ENCODE measurements around the gene UBE2I.
"Not testable (repeated sequence)": the region's sequence is repeated elsewhere in the genome, so short reads cannot be mapped to it uniquely, and the experiment has no call there.

Gene UBE2I

DNA sequence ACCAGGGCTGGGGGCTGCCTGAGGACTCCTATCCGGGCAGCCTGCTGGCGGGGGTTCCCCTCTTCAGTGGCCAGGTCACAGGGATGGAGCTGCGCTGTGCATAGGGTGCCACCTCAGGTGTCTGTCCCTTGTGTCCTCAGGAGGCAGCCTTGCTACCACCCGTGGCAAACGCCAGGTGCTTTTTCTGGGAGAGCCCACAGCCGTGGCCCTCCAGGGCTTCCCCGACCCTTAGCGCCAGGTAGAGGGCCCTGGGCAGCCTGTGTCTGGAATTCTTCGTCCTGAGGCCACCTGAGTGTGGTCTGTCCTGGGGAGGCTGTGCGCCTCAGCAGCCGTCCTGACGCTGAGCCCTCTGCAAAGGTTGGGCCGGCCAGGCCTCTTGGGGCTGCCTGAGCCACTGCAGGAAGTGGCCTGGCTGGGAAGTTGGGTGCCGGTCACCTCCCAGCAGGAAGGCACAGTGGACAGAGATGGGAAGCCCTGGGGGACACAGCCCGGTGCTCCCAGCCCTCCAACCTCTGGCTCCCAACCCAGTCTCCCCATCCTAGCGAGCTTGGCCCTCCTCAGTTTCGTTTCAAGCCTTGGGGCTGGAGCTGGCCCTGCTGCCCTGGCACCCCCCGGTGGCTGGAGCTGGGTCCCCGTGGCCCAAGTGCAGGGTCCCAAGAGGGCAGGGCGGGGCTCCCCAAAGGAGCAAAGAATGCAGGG lies 16.4 kb downstream of the UBE2I start:
- in situ Hi-C loops (cut with HindIII; ENCODE audit: low sequenced_read_pairs), result no loop called here

DNA sequence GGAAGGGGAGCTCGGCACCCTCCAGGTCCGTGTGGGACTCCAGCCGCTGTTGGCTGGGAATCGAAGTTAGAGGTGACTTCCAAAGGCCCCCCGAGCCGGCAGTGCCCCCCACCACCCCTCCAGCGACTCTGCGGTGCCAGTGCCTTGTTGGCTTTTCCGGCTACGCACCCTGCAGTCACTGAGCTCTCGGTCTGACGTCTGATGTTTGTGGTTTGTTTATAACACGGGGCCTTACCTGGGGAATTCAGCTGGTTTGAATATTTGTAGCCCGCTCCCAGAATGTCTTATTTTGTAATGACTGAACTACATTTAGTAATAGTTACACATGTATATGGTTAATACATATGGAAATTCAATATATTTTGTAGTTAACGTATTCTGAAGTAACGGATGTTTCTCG lies 17.0 kb downstream of the UBE2I start:
- in situ Hi-C loops (cut with HindIII; ENCODE audit: low sequenced_read_pairs), result no loop called here

DNA sequence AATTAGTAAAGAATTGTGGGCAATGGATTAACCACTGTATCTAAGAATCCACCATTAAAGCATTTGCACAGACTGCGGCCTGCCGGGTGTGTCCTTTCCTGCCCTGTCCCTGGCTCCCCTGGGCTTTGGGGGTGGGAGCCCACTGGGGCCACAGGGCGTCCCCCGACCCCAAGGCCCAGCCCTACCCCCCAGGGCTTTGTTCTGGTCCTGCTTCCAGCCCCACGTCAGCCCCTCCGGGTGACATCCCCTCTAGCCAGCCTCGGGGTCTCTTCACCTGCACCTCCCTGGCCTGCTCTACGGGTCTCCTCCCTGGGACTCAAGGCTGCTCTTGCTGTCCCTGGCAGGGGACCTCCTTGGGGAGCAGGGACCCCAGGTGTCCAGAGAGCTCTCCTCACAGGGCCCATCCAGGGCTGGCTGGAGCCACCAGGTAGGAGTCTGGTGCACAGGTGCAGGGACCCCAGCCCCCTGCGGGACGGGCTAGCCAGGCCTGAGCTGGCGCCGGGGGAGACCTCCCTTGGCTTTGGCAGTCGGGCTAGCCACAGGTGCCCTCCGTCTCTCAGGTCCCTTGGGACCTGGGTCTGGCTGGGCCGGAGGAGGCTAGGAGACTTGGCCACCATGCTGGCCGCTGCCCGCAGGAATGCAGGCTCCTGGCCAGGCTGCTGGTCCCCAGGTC lies 17.6 kb downstream of the UBE2I start:
- in situ Hi-C loops (cut with HindIII; ENCODE audit: low sequenced_read_pairs), result no loop called here

DNA sequence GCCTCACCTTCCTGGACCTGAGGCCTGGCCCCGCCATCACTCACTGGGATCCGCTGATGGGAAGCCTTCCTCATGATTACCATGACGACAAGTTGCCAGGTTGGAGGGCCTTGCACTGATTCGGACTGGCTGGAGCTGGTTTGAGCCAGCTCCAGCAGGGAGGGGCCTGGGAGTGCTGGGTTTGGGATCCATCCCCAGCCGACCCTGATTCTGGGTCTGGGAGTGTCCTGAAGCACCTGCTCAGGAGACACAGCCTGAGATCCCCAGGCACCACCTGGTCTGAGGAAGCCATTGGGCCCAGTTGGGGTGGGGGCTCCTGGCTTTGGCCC lies 18.1 kb downstream of the UBE2I start:
- in situ Hi-C loops (cut with HindIII; ENCODE audit: low sequenced_read_pairs), result no loop called here

DNA sequence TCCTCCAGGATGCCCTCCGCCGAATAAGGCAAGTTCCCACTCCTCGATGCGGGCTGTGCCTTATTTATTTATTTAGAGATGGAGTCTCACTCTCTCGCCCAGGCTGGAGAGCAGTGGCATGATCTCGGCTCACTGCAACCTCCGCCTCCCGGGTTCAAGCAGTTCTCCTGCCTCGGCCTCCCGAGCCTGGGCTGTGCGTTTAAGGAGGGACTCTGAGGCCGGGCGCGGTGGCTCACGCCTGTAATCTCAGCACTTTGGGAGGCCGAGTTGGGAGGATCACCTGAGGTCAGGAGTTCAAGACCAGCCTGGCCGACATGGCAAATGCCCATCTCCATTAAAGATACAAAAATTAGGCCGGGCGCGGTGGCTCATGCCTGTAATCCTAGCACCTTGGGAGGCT lies 18.7 kb downstream of the UBE2I start:
- in situ Hi-C loops (cut with HindIII; ENCODE audit: low sequenced_read_pairs), result not testable (repeated sequence)

DNA sequence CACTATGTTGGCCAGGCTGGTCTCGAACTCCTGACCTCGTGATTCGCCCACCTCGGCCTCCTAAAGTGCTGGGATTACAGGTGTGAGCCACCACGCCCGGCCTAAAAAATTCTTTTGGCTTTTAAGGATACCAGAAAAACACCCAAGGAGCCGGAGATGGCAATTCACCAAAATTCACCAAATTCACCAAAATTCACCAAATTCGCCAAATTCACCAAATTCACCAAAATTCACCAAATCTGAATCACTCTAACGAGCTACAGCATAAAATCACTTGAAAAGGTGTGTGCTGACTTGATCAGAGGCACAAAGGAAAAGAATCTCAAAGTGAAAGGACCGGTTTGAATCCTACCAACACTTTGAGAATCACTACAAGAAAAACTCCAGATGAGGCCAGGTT lies 19.5 kb downstream of the UBE2I start:
- in situ Hi-C loops (cut with HindIII; ENCODE audit: low sequenced_read_pairs), result not testable (repeated sequence)

DNA sequence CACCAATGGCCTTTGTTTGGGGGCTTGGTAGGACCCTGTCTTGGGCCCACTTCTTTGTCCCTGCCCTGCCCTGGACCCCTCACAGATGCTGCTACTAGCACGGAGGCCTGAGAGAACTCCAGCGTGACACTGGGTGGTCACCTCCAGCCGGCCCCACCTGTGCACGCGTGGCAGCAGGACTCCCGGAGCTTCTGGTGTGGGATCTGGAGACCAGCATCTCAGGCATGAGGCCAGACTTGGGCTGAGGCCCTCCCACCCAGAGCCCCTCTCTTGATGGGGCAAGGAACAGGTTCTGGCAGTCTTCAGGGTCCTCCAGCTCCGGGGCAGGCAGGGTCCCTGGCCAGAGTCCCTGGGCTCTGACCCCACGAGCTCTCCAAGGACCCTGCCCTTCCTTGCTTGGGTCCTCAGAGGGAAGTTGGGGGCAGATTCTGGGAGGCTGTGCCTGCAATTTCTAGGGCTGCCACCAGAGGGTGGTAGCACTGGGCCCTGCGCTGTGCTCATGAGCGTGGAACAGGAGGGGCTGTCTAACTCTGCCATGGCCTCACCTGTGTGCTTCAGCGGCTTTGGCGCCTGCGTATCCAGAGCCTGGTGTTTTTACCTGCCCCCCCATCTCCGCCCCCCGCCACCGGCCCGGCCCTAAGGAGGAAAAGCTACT lies 21.0 kb downstream of the UBE2I start:
- in situ Hi-C loops (cut with HindIII; ENCODE audit: low sequenced_read_pairs), result no loop called here

DNA sequence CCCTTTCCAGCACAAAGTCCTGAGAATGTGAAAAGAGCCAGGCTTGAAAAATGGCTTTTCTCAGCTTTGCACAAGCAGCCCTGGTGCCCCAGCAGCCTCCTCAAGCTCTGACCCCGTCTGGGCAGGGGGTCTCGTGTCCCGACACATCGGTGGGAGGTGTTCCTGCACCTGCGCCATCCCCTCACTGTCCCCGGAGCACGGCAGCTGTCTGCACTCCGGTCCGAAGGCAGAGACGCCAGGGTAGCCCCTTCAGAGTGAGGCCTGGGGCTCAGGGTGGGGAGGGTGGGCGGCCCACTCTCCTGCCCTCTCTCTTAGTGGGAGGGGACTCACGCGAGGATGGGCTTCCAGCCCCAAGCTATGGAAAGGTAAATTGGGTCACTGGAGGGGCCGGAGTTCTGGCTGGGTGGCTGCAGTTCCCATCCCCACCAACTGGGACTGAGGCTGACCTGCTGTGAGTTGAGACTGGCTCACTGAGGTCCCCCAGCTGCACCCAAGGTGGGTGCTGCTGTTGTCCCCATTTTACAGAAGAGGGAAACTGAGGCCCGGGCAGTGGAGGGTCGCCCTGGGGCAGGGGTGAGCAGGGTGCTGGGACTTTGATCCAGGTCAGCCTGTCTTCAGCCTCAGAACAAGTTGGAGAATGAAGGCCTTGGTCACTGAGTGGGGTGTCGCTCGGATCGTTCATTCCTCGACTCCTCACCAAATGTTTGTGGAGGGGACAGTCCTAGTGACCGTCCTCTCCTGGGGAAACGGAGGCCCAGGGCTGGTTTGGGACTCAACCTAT lies 21.7 kb downstream of the UBE2I start:
- in situ Hi-C loops (cut with HindIII; ENCODE audit: low sequenced_read_pairs), result no loop called here

DNA sequence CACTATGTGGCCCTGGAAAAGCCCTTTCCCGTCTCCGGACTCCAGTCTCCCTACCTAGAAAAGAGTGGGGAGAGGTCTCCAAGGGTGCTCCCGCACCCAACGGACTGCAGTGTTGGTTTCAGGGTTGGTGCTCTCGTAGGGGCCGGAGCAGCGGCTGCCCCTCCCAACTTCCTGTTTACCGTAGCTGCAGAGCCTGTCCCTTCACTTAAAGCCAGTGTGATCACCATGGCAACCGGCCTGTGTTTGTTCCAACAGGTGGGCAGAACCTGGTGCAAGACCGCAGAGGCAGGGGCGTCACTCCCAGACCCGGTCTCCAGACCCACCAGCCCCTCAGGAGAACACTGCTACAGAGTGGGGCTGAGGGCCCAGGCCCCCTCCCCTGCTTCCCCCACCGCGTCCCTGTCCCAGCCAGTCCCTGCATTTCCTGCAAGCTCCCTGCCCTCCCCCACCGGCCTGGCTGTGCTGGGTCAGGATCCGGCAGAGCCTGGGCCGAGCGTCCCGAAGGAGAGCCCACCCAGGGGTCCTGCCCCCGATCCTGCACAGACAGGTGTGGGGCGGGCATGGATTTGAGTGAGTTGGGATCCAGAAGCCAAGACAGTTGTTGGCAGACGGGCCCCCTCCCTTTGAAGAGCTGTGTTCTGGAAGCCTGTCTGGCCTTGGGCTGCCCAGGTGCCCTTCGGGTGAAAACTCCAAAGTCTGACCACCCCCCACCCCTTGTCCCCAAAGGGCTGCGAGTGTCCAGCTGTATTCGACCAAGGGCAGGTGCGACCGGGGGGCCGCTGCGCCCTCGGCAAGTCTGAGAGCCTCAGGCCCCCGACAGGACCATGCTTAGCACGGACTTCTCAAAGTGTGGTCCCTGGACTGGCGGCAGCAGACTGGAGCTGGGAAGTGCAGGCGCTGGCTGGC lies 22.5 kb downstream of the UBE2I start:
- in situ Hi-C loops (cut with HindIII; ENCODE audit: low sequenced_read_pairs), result no loop called here

DNA sequence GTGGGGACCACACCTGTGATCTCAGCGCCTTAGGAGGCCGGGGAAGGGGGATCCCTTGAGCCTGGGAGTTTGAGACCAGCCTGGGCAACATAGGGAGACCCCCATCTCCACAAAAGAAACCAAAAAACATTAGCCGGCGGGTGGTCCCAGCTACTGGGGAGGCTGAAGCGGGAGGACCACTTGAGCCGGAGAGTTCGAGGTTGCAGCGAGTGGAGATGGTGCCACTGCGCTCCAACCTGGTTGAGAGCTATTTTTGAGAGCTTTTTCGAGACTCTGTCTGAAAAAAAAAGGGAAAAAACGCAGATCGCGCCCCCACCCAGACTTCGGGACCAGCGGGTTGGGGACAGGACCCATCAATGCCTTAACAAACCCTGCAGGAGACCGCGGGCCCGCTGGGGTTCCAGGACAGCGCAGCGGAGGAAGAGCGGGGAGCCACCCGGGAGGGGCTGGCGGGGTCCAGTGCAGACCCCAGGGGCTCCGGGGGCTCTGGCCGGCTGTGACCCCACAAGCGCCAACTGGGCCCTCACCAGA lies 23.2 kb downstream of the UBE2I start:
- in situ Hi-C loops (cut with HindIII; ENCODE audit: low sequenced_read_pairs), result no loop called here

DNA sequence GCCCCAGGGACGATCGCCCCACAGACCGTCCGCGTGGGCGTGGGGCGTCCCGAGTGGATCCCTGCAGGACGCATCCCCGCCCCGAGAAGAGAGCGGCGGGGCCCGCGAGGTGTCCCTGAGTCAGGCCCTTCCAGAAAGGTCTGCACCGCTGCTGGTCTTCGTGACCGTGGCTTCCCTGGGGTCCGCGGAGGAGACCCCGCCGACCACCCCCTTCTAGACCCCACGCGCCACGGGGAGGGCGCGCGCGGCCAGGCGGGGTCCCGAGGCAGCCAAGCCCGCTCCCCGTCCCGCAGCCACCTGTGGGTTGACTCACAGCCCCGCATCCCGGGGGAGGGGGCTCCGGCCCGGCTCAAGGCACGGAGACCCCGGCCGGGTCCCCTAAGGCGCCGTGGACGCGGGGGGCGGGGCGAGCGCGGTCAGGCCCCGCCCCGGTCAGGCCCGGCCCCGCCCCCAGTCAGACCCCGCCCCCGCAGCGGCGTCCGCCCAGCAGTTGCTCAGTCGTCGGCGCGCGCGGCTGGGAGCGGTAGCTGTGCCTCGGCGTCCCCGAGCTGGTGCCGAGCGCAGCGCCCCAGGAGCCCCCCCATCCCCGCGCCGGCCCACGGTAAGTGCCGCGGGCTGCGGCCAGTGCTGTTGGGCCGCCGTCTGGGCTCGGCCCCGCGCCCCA lies 23.8 kb downstream of the UBE2I start, which contains the start of gene BAIAP3:
BAIAP3 (plus strand) TSS at position 497 of the 664 bp plus-strand sequence. CDS start 4,905 bp downstream, outside the sequence.
- in situ Hi-C loops (cut with HindIII; ENCODE audit: low sequenced_read_pairs), result no loop called here

DNA sequence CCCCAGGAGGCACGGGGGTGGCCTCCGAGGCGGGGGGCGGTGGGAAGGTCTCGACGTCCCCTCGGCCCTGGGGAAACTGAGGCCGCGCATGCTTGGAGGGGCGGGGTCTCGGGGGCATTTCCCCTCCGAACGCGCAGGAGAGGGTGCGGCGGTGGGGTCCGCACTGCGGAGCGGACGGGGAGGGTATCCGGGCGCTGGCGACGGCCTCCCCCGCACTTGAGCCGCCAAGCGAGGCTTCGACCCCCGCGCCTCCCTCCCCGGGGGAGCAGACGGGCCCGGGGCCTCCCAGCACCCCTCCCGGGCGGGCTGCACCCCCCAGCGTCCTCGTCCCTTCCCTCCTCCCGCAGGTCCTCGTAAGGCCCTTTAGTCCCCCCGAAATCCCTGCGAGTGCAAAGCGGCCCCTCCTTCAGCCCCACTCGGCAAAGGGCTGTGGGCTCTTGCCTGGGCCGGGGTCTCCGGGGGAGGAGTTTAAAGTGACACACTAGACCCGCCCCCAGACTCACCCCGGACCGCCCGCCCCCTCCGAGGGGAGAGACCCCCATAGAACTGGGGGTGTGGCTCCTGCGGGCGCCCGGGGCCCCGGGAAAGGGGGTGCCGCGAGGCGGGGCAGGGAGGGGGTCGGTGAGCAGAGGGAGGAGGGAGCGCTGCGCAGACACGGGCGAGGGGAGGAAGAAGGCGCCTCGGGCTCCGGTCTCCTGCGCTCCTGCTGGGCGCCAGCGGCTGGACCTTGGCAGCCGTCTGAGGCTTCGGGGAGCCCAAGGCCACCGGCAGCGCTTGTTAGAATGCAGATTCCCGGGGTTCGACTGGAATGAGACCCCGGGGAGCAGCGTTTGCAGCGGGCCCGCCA lies 24.6 kb downstream of the UBE2I start:
- in situ Hi-C loops (cut with HindIII; ENCODE audit: low sequenced_read_pairs), result no loop called here

DNA sequence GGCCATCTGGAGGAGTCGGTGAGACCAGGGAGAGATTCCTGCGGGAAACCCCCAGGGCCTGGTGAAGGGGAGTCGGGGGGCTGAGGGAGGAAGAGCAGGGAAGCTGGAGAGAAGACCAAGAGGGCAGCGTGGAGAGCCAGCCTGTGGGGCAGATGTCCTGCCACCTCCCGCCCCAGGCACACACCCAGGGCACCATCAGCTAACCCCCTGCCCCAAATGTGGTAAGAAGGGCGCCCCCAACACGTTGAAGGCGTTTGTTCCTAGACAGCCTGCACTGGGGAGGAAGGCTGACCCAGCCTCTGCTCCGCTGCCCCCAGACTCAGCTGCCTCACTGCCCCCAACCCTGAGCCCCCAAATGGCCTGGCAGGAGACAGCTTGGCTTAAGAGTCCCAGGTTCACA lies 25.3 kb downstream of the UBE2I start:
- in situ Hi-C loops (cut with HindIII; ENCODE audit: low sequenced_read_pairs), result no loop called here

DNA sequence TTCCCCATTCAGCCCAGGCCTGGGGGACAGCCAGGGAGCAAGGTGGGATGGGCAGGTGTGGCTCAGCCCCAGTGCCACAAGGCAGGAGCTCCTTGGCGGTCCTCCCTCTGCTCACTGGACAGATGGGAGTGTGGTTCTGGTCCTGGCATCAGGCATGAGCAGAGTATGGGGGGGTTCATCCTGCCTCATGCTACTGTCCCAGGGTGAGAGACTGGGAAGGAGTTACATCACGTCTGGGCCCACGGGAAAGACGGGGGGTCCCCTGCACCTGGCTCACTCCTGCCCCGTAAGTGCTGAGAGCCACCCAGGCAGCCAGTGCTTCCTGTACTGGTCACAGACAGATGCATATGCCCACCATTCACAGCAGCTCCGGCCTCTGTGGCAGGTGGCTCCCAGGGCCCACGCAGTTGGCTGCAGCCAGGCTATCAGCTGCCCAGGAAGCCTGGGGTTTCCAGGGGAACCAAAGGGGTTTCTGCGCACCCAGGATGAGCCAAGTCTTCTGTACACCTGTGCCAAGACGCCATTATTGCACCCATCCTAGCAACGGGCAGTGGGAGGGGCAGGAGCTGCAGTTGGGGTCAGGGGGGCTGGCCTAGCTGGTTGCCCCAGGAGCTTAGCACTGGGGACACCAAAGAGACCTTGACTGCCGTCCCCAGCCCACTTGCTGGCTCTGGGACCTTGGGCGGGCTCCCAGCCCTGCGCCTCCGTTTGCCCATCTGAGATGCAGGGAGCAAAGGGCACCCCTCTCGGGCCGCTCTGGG lies 26.0 kb downstream of the UBE2I start:
- in situ Hi-C loops (cut with HindIII; ENCODE audit: low sequenced_read_pairs), result no loop called here

DNA sequence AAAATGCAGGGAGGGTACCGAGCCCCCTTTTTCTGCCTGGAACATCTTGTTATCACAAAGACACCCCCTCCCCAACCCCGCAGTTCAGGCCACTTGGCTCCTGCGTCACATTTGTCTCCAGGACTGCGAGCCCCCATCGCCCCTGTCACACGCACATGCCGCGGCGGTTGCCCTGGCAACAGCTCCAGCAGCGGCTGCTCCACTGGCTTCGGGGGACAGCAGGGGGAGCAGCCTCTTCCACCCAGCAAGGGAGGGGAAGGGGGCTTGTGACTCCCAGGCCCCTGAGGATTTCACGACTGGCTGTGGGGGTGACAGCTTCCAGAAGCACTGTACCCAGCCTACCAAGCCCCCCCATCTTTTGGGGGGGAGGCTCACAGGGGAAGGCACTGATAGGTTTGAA lies 26.6 kb downstream of the UBE2I start:
- in situ Hi-C loops (cut with HindIII; ENCODE audit: low sequenced_read_pairs), result no loop called here

DNA sequence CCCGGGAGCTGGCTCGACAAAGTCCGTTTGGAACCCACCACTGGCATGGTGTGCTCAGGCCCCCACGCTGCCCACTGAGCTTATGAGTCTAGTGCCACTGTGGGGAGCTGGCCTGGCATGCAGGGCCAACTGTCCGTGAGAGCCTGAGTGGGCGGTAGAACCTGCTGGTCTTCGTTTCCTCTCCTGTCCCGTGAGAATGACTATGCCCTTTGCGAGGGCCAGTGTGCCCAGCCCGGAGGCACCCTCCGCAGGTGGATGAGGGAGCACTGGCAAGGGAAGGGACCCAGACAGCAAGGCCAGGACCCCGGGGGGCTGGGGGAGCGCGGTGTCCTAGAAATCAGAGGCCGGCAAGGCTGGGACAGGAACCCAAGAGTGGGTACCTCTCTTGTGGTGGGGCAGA lies 27.2 kb downstream of the UBE2I start:
- in situ Hi-C loops (cut with HindIII; ENCODE audit: low sequenced_read_pairs), result no loop called here

DNA sequence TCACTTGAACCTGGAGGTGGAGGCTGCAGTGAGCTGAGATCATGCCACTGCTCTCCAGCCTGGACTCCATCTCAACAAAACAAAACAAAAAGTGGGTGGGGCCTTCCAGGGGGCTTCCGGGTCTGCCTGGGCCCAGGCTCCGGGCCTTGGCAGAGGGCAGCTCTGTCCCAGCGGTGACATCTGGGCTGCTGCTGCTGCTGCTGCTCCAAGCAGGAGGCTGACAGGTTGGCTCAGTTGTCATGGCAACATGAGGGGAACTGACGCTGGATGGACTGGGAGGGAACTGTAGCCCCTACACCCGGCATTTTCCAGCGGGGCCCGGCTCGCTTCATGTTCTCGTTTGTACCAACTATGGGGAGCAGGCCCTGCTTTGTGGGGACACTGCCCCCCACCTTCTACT lies 28.1 kb downstream of the UBE2I start:
- in situ Hi-C loops (cut with HindIII; ENCODE audit: low sequenced_read_pairs), result no loop called here

DNA sequence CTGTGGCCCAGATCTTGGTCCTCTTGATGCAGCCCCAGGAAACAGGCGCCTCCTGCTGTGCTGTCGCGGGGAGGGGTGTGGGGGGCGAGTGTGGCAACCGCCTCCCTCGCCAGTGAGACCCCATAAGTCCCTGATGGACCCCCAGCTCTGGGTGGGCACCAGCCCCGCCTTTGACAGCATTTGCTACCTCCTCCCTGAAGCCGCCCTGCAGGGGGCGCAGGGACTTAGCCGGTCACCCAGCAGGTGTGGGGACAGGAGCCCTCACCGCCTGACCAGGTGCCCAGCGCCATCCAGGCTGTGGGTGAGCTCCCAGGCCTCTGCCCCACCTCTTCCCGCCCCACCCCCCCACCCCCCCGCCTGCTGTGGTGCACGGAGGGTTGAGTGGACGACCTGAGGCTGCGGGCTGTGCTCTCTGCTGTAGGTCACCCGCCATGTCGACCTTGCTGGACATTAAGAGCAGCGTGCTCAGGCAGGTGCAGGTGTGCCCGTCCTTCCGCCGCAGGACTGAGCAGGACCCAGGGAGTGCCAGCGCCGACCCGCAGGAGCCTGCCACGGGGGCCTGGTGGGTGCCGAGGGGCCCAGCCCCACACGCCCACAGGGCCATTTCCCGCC lies 28.8 kb downstream of the UBE2I start:
- in situ Hi-C loops (cut with HindIII; ENCODE audit: low sequenced_read_pairs), result no loop called here
